T47D (cell line): ENCODE measurements around the gene MADCAM1.

Source experiments
- DNase-seq, 2 experiments: peaks; one replicate each; pipeline versions ENCODE4 v3.0.0 to v3.0.0-alpha.2; 2011 to 2012; ENCODE audit warnings: low read depth in 1 of 2, low spot score in 1 of 2
- JUND ChIP-seq: IDR thresholded peaks from 2 replicates; pipeline ENCODE4 v1.6.1; 2012; ENCODE audit warnings: low read depth
- in situ Hi-C: cut with HindIII; loops from 2 replicates; pipeline ENCODE4 v1.10.0; 2016; ENCODE audit warnings: low sequenced_read_pairs, low pct_unique_long_range_greater_than_20kb

MADCAM1 gene

DNA sequence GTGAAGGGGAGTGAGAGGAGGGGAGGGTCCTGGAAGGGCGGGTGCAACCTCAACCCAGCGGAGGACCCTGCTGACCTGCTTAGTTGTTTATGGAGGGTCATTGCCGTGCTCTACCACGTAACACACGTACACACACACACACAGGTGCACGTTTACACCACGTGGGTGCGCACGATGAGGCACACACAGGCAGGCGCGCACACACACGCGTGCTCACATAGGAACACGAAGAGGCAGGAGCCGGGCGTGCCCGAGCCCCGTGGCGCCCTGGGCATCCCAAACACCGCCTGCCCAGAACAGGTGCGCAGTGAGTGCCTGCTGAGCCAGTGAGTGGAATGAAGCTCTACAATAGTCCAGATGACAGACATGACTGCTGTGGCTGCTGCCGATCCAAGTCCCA is 11.2 kb upstream of the MADCAM1 start:
- in situ Hi-C loops = no loop called here
- TF ChIP-seq JUND = no peak
- DNase-seq = no peak

DNA sequence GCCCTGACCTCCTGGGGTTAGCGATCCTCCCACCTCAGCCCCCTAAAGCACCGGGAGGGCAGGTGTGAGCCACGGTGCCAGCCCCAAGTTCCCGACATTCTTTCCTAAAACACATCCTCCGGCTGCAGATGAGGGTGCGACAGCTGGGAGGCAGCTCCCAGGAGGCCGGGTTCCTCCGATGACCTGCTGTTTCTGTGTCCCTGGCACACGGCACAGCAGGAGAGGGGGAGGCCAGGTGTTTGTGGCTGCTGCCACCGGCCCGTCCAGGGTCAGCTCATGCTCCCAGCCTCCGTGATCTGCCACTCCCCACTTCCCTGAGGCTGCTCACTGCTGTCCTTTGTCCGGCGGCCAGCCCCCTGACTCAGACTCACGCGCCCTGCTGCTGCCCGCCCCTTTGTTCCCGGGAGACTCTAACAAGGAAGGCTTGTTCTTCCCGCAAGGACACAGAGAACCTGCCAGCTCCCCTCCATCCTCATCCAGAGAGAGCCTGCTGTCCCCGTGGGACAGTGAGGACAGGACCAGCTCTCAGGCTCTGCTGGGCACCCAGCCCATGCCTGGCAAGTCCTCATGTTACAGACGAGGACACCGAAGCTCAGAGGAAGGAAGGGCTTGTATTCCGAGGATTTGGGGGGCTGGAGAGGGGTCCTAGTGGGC is 10.6 kb upstream of the MADCAM1 start:
- no peak for DNase-seq

GRCh38 chr19:488505-489417 is 7.5 kb upstream of the MADCAM1 start:
- TF ChIP-seq JUND = no peak
- peak; percentile 94 for DNase-seq
- in situ Hi-C loops = no loop called here

More for the DNA sequence above, 10.6 kb upstream of the MADCAM1 start:
- in situ Hi-C loops = no loop called here
- TF ChIP-seq JUND = no peak

DNA sequence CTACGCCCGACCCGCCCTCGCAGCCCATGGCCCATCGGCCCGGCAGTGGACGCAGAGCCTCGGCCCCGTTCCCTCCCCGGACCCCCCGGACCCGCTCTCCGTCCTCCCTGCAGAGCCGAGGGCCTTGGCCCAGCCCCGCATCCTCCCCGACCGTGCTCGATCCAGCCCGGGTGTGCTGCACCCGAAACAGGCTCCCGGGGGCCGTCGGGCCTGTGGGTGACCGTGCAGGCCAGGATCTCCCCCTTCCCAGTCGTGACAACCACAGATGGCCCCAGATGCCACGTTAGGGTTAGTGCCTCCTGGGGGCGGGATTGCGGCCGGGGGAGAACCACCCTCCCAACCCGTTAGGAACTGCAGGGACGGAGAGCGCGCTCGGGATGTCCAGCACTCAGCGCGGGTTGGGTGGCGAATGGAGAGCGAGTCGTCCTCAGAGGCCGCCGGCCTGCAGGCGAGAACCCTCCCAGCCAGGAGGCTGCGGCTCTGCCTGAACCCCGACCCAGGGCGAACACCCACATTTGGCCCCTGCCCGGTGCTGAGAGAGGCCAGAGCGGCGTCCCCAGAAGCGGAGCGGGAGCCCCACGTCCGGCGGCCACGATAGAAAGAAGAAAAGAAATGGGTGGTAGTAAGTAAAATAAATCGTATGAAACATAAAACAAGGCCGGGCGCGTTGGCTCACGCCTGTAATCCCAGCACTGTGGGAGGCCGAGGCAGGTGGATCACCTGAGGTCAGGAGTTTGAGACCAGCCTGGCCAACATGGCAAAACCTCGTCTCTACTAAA is 6.7 kb upstream of the MADCAM1 start:
- in situ Hi-C loops = no loop called here
- TF ChIP-seq JUND = no peak
- DNase-seq = no peak

DNA sequence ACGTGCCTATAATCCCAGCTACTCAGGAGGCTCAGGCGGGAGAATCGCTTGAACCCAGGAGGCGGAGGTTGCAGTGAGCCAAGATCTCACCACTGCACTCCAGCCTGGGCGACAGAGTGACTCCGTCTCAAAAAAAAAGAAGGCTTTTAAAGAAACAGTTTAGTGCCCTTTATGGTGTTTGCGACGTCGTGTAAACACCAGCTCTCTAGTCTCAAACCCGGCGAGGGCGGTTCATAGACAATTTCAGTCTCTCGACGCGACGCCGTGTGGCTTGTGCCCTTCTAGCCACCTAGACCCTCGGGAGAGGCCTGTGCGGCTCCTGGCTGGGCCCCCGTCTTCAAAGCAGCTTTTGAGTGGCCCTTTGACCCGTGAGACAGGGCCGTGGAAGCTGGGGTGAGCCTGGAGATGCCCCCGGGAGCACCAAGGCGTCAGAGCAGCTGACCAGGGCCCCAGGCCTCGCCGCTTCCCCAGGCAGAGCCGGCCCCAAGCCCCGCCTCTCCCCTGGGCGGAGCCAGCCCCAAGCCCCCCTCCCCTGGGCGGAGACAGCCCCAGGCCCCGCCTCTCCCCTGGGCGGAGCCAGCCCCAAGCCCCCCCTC is 5.0 kb upstream of the MADCAM1 start:
- in situ Hi-C loops = no loop called here
- no peak for TF ChIP-seq JUND
- peak in 1 of 2 experiments; percentile 70 for DNase-seq

- TF ChIP-seq JUND = no peak
- in situ Hi-C loops = no loop called here
- DNase-seq = peak in 1 of 2 experiments; percentile 51
Measured at GRCh38 chr19:492091-492531, 4.2 kb upstream of the MADCAM1 start.

GRCh38 chr19:493391-494170 is 2.7 kb upstream of the MADCAM1 start:
- in situ Hi-C loops = no loop called here
- TF ChIP-seq JUND = no peak
- no peak for DNase-seq

DNA sequence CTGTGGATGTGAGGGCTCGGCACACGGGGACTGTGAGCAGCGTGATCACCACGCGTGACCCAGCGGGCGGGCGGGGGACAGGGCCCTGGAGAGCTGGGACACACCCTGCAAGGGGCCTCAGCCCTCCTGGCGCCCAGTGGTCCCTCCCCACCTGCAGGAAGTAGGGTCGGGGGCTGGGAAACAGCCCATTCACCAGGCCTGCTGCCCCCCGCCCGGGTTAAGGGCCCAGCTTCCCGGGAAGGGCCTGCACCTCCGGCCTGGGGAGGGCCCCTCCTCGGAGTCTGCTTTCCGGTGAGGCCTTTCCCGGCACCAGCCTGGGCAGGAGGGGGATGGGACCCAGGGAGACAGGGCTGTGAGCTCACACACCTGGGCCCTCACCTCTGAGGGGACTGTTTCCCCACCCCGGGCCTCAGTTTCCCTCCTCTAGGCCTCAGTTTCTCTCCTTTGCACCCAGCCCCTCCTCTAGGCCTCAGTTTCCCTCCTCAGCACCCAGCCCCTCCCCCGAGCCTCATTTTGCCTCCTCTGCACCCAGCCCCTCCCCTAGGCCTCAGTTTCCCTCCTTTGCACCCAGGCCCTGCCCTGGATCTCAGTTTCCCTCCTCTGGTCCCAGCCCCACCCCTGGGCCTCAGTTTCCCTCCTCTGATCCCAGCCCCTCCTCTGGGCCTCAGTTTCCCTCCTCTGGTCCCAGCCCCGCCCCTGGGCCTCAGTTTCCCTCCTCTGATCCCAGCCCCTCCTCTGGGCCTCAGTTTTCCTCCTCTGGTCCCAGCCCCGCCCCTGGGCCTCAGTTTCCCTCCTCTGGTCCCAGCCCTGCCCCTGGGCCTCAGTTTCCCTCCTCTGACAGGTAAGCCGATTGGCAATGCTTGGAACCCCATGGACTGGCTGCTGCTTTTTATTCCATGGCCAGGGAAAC is 1.9 kb upstream of the MADCAM1 start:
- DNase-seq = no peak
- TF ChIP-seq JUND = no peak
- in situ Hi-C loops = no loop called here

- no peak for TF ChIP-seq JUND
- in situ Hi-C loops = no loop called here
- DNase-seq = no peak
Measured at GRCh38 chr19:495081-495401, 1.2 kb upstream of the MADCAM1 start.

DNA sequence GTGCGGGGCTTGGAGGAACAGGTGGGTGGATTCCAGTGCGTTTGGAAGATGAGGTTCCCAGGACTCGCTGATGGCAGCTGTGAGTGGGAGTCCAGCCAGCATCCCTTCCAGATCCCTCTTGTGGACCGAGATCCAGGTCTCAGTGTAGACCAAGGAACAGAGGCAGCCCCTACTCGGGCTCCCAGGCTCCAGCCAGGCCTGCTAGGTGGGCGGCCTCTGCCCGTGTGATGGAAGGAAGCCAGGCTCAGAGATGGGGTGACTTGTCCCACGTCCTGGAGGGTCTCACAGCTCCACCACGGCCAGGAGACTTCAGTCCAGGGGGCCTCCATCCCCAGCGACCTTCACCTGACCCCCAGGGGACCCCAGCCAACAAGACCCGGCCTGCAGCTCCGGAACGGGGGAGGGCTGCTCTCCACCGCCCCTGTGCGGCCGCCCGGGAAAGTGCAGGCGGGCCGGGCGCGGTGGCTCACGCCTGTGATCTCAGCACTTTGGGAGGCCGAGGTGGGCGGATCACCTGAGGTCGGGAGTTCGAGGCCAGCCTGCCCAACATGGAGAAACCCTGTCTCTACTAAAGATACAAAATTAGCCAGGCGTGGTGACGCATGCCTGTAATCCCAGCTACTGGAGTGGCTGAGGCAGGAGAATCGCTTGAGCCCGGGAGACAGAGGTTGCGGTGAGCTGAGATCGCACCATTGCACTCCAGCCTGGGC is 729 bp upstream of the MADCAM1 start:
- DNase-seq = peak in 1 of 2 experiments; percentile 65
- TF ChIP-seq JUND = no peak
- in situ Hi-C loops = no loop called here
